Gastroesophageal sphincter (tissue), 3 donors: ENCODE data around the gene OR2C3.

Experiments
- EP300 ChIP-seq: sonication (generic); formaldehyde crosslinking; IDR thresholded peaks from one replicate; pipeline ENCODE4 v1.6.1; 2017; ENCODE audit warnings: antibody characterized with exemption, mild to moderate bottlenecking
- POLR2A ChIP-seq, 2 donors: fragments of 450-650 bp; IDR thresholded peaks; one replicate each; pipeline ENCODE4 v1.6.1; 2017; ENCODE audit warnings: antibody characterized with exemption in 2 of 2, mild to moderate bottlenecking in 2 of 2, moderate library complexity in 1 of 2
- POLR2AphosphoS5 ChIP-seq: sonication (generic); formaldehyde crosslinking; IDR thresholded peaks from one replicate; pipeline ENCODE4 v1.6.1; 2017; ENCODE audit warnings: antibody characterized with exemption
- TF ChIP-seq, protein P1 (sequence below), 4 experiments: fragments of 200-600 bp in 2 of 4; fragments of 450-650 bp in 2 of 4; sonication (generic) in 1 of 4; IDR thresholded peaks; one replicate each; pipeline ENCODE4 v1.5.1; 2017 to 2019; ENCODE audit warnings: antibody characterized with exemption in 4 of 4, mild to moderate bottlenecking in 2 of 4, moderate library complexity in 2 of 4

DNA sequence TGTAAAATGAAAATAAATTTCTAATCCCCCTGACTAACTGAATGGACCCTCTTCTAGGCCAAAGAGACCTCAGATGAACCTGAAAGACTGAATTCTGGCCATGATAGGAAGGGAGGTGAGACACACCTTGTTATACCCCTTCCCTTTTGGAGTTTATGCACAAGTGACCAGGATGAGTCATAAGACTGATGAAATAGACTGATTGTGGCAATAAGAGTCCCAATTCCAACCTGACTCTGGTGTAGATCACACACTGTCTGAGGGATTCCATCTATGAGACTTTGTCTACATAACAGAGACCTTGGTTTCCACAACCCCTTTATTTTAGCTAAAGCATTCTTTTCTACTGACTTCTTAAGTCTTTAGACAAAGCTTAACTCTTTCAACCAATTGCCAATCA is 38.4 kb upstream of the OR2C3 start:
- TF ChIP-seq, protein P1, sequence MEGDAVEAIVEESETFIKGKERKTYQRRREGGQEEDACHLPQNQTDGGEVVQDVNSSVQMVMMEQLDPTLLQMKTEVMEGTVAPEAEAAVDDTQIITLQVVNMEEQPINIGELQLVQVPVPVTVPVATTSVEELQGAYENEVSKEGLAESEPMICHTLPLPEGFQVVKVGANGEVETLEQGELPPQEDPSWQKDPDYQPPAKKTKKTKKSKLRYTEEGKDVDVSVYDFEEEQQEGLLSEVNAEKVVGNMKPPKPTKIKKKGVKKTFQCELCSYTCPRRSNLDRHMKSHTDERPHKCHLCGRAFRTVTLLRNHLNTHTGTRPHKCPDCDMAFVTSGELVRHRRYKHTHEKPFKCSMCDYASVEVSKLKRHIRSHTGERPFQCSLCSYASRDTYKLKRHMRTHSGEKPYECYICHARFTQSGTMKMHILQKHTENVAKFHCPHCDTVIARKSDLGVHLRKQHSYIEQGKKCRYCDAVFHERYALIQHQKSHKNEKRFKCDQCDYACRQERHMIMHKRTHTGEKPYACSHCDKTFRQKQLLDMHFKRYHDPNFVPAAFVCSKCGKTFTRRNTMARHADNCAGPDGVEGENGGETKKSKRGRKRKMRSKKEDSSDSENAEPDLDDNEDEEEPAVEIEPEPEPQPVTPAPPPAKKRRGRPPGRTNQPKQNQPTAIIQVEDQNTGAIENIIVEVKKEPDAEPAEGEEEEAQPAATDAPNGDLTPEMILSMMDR (IDR thresholded peaks at IDR 0.05), result no peak
- TF ChIP-seq POLR2A (IDR thresholded peaks at IDR 0.05), result no peak
- TF ChIP-seq POLR2AphosphoS5, result no peak
- no peak for TF ChIP-seq EP300
